ENCODE data around the gene DCLRE1C.

The DCLRE1C gene

DNA sequence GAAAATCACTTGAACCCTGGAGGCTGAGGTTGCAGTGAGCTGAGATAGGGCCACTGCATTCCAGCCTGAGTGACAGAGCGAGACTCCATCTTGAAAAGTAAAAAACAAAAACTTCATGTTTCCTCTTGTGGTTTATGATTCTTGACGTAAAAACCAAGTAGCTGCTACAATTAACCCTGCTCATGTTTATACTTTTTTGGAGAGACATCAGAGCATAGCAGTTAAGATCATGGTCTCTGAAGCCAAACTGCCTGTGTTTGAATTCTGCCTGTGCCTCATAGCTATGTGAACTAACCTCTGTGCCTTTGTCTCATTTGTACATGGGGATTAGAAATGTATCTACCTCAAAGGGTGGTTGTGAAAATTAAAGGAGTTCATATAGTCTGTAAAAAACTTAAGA, 48.0 kb downstream of the DCLRE1C start:
- TF ChIP-seq POLR2AphosphoS5 (IDR thresholded peaks at IDR 0.05; ENCODE audit: low read depth, low read length) = no peak
- no peak for TF ChIP-seq SIN3A (IDR thresholded peaks at IDR 0.05; ENCODE audit: borderline replicate concordance, insufficient read depth, low read length)
- no peak for TF ChIP-seq FOXP2 (optimal IDR thresholded peaks at IDR 0.05; ENCODE audit: borderline replicate concordance, extremely low read depth, extremely low read length, insufficient read depth)
- TF ChIP-seq, protein P1, sequence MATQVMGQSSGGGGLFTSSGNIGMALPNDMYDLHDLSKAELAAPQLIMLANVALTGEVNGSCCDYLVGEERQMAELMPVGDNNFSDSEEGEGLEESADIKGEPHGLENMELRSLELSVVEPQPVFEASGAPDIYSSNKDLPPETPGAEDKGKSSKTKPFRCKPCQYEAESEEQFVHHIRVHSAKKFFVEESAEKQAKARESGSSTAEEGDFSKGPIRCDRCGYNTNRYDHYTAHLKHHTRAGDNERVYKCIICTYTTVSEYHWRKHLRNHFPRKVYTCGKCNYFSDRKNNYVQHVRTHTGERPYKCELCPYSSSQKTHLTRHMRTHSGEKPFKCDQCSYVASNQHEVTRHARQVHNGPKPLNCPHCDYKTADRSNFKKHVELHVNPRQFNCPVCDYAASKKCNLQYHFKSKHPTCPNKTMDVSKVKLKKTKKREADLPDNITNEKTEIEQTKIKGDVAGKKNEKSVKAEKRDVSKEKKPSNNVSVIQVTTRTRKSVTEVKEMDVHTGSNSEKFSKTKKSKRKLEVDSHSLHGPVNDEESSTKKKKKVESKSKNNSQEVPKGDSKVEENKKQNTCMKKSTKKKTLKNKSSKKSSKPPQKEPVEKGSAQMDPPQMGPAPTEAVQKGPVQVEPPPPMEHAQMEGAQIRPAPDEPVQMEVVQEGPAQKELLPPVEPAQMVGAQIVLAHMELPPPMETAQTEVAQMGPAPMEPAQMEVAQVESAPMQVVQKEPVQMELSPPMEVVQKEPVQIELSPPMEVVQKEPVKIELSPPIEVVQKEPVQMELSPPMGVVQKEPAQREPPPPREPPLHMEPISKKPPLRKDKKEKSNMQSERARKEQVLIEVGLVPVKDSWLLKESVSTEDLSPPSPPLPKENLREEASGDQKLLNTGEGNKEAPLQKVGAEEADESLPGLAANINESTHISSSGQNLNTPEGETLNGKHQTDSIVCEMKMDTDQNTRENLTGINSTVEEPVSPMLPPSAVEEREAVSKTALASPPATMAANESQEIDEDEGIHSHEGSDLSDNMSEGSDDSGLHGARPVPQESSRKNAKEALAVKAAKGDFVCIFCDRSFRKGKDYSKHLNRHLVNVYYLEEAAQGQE (IDR thresholded peaks at IDR 0.05; ENCODE audit: insufficient read depth in 1 of 2, low read depth in 2 of 2, low read length in 2 of 2) = no peak
- TF ChIP-seq TAF1 (IDR thresholded peaks at IDR 0.05; ENCODE audit: borderline replicate concordance, insufficient read depth, low read length) = no peak

DNA sequence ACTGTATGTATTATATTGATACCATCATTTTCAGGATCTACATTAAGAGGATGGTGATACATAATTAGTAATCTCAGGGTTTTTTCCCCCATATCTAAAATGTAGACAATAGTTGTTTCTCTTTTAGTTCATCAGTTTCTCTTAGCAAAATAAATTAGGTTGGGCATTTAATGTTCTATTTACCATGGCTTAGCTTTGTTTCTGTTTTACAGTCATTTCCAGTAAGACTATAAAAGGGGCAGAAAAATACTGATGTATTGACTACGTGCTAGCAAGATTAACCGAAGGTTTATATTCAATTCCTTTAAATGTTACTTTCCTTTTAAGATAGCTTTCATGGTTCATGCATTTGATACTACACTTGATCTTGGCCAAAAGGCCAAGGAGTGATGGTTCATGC, 49.0 kb downstream of the DCLRE1C start:
- TF ChIP-seq, protein P1 (IDR thresholded peaks at IDR 0.05; ENCODE audit: insufficient read depth in 1 of 2, low read depth in 2 of 2, low read length in 2 of 2) = no peak
- TF ChIP-seq TAF1 (IDR thresholded peaks at IDR 0.05; ENCODE audit: borderline replicate concordance, insufficient read depth, low read length) (no peak), FOXP2 (optimal IDR thresholded peaks at IDR 0.05; ENCODE audit: borderline replicate concordance, extremely low read depth, extremely low read length, insufficient read depth) (no peak), POLR2AphosphoS5 (IDR thresholded peaks at IDR 0.05; ENCODE audit: low read depth, low read length) (no peak), SIN3A (IDR thresholded peaks at IDR 0.05; ENCODE audit: borderline replicate concordance, insufficient read depth, low read length) (no peak)

DNA sequence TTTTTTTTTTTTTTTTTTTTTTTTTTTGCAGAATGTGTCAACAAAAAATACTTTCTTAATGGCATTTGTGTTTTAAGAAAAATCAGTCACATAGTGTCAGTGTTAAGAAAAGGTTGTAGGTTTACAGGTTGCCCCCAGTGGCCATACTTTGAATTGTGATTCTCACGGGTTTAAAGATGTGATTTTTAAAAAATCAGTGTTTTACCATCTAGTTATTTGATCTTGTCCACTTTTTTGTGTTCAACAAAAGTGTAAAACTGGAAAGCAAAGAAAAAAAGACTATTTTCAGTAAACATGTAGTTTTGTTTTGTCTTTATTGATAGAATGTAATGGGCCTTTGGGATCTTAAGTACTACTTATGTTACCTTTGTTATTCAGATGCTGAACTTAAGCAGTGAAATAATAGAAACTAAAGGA, 49.6 kb downstream of the DCLRE1C start:
- TF ChIP-seq FOXP2 (optimal IDR thresholded peaks at IDR 0.05; ENCODE audit: borderline replicate concordance, extremely low read depth, extremely low read length, insufficient read depth) (no peak), TAF1 (IDR thresholded peaks at IDR 0.05; ENCODE audit: borderline replicate concordance, insufficient read depth, low read length) (no peak), POLR2AphosphoS5 (IDR thresholded peaks at IDR 0.05; ENCODE audit: low read depth, low read length) (no peak)
- TF ChIP-seq, protein P1 (IDR thresholded peaks at IDR 0.05; ENCODE audit: insufficient read depth in 1 of 2, low read depth in 2 of 2, low read length in 2 of 2) = no peak

DNA sequence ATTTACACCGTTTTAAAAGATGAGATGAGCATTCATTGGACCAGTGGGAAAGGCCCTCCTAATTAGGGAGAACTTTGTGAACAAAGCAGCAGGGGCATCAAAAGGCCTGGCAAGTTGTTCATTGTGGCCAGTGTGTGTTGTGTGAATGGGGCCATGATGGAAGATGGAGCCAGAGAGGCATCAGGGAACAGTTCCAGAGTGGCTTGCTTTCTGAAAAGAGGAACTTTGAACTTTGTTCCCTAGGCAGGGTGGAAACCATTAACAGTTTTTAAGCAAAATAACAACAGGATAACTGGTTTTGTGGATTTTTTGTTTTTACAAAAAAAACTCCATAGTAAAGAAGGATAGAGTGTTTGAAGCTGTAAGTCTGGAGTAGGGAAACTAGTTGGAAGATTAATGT, 62.7 kb downstream of the DCLRE1C start:
- TF ChIP-seq POLR2AphosphoS5 (IDR thresholded peaks at IDR 0.05; ENCODE audit: low read depth, low read length) (no peak), TAF1 (IDR thresholded peaks at IDR 0.05; ENCODE audit: borderline replicate concordance, insufficient read depth, low read length) (no peak), FOXP2 (optimal IDR thresholded peaks at IDR 0.05; ENCODE audit: borderline replicate concordance, extremely low read depth, extremely low read length, insufficient read depth) (no peak), SIN3A (IDR thresholded peaks at IDR 0.05; ENCODE audit: borderline replicate concordance, insufficient read depth, low read length) (no peak)
- TF ChIP-seq, protein P1 (IDR thresholded peaks at IDR 0.05; ENCODE audit: insufficient read depth in 1 of 2, low read depth in 2 of 2, low read length in 2 of 2) = no peak

DNA sequence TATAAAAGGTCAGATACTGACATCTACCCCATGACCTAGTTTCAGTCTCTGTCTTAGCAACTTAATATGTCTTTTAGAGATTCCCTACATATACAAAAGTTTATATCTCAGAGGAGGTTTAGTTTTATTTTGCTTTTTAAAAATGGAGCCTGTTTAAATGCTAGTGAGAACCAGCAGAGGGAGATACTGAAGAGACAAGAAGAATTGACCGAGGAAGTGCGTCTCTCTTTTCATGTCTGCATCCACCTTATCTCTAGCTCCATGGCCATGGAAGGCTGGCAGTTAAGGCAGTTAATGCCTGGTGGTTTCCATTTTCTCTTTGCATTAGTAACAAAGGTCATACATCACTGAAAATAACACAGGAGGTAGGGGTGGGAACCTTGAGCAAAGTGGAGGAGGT, 64.6 kb downstream of the DCLRE1C start:
- TF ChIP-seq SIN3A (IDR thresholded peaks at IDR 0.05; ENCODE audit: borderline replicate concordance, insufficient read depth, low read length) (no peak), FOXP2 (optimal IDR thresholded peaks at IDR 0.05; ENCODE audit: borderline replicate concordance, extremely low read depth, extremely low read length, insufficient read depth) (no peak), POLR2AphosphoS5 (IDR thresholded peaks at IDR 0.05; ENCODE audit: low read depth, low read length) (no peak)
- TF ChIP-seq, protein P1 (IDR thresholded peaks at IDR 0.05; ENCODE audit: insufficient read depth in 1 of 2, low read depth in 2 of 2, low read length in 2 of 2) = no peak
